Pons (tissue), 1 donor: ENCODE data around the gene PKN1.

Source experiments
- DNase-seq: peaks from one replicate; pipeline ENCODE4 v3.0.0-alpha.2; 2016; ENCODE audit warnings: low spot score

PKN1 gene

DNA sequence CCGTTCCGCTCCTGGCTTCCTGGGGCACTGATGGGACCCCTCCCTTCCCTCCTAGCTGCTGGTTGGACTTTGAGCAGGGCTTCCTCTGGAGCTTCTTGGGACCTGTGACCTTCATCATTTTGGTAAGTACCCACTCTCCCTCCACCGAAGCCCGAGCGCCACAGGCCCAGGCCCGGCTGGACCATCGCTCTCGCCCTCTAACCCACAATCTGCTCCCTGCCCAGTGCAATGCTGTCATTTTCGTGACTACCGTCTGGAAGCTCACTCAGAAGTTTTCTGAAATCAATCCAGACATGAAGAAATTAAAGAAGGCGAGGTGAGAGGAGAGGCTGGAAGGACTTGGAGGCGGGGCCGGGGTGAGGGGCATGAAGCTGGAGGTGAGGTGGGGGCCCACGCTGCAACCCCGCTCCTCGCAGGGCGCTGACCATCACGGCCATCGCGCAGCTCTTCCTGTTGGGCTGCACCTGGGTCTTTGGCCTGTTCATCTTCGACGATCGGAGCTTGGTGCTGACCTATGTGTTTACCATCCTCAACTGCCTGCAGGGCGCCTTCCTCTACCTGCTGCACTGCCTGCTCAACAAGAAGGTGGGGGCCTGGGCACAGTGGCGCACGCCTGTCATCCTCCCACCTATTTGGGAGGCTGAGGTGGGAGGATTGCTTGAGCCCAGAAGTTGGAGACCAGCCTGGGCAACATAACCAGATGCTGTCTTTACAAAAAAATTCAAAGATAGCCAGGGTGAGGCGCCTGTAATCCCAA, 26.3 kb upstream of the PKN1 start:
- no peak for DNase-seq

GRCh38 chr19:14407605-14408484, 25.3 kb upstream of the PKN1 start:
- no peak for DNase-seq

GRCh38 chr19:14408491-14409145, 24.5 kb upstream of the PKN1 start:
- no peak for DNase-seq

DNA sequence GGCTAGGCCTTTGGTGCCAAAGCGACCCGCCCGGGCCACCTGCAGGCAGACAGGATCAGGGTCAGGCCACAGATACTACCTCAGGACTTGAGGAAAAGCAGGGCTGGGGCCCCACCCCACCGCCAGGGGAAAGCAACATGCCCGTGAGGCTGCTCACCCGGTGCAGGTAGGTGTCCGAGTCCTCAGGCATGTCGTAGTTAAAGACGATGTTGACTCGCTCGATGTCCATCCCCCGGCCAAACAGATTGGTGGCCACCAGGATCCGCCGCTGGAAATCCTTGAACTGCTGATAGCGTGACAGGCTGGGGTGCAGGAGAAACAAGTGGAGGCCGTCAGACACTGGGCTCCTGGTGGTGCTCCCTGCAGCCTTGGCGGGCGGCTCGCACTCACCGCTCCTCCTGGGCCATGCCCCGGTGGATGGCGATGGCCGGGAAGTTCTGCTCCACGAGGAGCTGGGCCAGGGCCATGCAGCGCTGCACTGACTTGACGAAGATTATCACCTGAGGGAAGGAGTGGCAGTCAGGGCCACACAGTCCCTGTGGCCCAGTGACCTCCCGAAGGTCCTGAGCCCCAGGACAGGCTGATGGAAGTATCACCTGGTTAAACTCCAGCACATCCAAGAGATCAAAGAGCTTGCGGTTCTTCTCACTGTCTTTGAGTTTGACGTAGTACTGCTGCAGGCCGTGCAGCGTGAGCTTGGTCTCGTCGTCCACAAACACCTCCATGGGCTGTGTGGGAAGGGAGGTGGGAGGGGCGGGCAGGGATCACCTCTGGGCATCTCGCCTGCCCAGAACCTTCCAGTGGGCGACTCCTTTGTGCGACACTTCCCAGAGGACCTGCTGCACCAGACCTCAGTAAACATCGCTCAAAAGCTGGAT, 23.7 kb upstream of the PKN1 start:
- DNase-seq: no peak

- DNase-seq: no peak
Observed at GRCh38 chr19:14410091-14411051, 22.7 kb upstream of the PKN1 start.

DNA sequence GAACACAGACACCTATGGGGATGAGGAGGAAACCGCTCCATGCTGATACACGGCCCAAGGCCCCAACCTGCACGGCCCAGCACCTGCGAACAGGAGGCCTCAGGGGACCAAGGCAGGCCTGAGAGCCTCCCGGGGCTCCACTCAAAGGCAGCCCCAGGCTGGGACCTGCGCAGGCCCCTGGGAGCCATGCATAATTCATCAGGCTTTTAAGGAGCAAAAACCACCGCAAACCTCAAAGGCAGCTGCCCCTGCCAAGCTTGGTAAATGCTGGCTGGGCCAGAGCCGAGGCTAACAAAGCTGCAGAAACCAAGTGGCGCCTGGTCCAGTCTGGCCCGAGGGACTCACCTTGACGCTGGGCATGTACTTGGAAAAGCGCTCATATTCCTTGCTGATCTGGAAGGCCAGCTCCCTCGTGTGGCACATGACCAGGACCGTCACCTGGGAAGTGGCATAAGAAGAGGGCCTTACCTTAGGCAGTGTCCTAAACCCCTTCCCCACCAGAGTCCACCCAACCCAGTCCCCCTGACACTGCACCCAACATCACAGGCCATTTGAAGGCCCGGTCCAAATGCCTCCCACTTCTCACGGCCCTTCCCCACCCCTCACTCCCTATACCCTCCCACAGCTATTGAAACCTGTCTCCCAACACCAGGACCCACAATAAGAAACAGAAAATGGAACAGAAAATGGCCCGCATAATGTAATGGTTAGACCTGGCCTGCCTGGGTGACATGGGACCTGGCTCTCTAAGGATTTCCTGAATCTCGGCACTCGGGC, 21.8 kb upstream of the PKN1 start:
- no peak for DNase-seq

- DNase-seq: no peak
Observed at GRCh38 chr19:14411938-14412245, 21.2 kb upstream of the PKN1 start.

- no peak for DNase-seq
Observed at GRCh38 chr19:14412324-14412995, 20.6 kb upstream of the PKN1 start.

DNA sequence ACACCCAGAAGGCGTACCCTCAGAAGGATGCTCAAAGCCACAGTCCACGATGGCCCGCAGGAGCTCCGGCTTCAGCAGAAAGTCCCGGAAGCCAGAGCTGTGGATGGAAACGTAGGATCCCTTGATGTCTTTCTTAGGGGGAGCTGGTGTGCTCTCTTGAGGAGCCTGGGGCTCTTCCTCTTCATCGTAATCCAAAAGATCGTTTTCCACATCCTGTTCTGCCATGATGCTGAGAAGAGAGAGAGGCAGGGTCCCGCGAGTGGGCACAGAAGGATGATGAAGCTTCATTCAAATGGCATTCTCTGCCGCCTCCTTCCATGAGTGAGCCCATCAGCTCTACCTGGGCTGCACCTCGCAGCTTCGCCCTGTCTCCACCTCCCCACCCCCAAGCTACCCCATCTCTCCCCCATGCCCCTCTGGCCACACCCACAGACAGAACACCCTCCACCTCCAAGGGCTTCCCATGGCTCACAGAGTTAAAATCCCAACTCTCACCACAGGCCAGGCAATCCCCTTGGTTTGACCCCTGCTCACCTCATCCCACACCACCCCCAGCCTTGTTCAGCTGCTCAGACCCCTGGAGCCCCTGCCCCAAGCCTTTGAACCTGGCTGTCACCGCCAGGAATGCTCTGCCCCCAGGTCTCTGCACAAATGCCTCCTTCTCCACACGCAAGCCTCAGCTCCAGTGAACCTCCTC, 20.0 kb upstream of the PKN1 start:
- no peak for DNase-seq

DNA sequence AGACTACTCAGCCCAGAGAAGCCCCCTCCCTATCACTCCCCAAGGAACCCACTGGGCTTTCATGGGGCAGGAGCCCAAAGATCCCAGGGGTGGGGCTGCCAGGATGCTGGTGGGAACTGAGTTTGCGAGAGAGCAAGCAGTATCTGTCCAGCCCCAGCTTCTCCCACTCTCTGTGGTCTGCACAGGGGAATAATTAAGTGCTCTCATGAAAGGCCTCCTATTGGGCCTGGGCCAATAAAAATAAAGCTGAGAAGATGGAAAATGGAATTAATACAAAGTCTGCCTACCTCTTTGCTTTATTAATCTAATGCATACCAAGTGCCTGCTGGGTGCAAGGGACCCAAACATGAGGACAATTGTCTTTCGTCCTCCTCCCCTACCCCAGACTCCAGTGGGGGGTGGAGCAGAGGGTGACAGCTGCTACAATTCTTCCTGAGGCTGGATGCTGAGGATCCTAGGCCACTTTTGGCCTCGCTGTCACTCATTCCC, 19.4 kb upstream of the PKN1 start:
- peak; percentile 25 for DNase-seq

- DNase-seq: no peak
Observed at GRCh38 chr19:14414926-14415690, 18.0 kb upstream of the PKN1 start.

GRCh38 chr19:14416817-14417231, 16.3 kb upstream of the PKN1 start:
- no peak for DNase-seq

- no peak for DNase-seq
Observed at GRCh38 chr19:14418856-14419105, 14.3 kb upstream of the PKN1 start.

DNA sequence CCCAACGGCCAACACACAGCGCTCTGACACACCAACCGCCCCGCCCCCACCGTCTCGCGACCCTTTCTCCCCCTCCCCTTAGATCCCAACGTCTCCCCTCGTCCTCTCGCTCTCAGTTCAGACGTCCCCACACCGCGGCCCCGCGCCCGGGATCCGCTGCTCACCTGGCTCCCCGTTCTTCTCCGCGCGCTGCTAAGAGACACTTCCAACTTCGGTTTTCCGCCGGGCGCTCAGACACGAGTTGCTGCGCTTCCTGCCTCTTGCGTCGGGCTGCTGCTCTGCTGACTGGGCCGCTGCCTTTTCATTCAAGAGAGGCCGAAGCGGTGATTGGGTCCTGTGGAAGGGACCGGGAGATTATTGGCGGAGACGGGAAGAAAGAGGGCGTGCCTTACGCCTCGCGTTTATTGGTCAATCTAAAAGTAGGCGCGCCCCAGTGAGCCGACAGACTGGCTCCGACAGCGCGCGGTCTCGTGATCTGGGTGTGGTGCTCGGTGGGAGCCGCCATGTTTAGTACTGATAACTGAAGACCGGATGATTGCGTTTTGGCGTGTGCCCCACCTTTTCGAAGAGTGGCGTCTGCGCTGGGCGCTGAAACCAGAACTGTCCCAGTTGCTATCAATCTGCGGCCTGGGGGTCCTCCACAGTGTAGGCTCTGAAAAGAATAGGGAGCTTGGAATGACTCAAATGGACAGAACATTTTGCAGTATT, 13.8 kb upstream of the PKN1 start, which contains the start of gene DDX39A:
TSS of gene DDX39A (minus strand) at position 236 of the 708 bp plus-strand sequence. CDS start 6,121 bp downstream, outside the sequence.
- peak; percentile 99 for DNase-seq

DNA sequence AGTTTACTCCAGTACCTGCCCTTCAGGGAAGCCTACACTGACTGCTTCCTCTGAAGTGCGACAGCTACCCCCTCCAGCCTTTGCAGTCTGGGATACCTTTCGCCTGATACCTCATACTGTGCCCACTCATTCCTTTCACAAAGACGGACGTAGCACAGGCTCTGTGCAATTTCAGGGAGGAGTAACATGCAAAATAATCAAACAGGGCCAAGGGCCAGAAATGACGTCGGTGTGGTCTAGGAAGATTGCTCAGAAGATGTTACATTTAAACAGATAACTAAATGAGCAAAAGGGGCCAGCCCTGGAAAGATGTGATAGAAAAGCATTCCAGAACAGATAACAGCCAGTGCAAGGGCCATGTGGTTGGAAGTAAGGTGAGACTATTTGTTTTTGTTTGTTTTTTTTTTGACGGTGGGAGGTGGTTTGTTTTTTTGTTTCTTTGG, 7.4 kb upstream of the PKN1 start:
- DNase-seq: no peak

GRCh38 chr19:14427461-14427860, 5.6 kb upstream of the PKN1 start:
- no peak for DNase-seq

DNA sequence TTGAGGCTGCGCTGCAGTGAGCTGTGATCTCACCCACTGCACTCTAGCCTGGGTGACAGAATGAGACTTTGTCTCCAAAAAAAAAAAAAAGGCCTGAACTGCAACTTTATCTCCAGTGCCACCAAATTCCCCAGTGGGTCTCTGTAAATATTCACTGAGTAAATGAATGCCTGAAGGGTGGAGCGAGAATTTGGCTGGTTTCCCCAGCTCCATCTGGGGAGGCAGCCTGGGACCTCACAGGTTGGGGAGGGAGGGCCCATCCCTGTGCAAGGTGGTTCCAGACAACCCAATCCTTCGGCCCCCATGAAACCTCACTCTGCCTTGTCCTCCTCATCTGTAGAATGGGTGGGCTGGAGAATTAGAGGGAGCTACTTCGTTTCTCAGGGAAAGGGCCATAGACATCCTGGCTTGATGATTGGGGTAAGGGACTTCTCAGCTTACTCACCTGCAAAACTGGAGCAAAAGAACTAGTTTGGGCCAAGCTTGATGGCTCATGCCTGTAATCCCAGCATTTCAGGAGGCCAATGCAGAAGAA, 4.2 kb upstream of the PKN1 start:
- no peak for DNase-seq
